HG02938 (cell line): Measurements from ENCODE around the gene SLC19A1.

Source experiments
- ATAC-seq: cut with Tn5 transposase; IDR thresholded peaks from one replicate; pipeline ENCODE4 v1.9.1; 2021; ENCODE audit warnings: mild to moderate bottlenecking, moderate library complexity; ENCODE audit not compliant: unreplicated experiment

SLC19A1 gene

DNA sequence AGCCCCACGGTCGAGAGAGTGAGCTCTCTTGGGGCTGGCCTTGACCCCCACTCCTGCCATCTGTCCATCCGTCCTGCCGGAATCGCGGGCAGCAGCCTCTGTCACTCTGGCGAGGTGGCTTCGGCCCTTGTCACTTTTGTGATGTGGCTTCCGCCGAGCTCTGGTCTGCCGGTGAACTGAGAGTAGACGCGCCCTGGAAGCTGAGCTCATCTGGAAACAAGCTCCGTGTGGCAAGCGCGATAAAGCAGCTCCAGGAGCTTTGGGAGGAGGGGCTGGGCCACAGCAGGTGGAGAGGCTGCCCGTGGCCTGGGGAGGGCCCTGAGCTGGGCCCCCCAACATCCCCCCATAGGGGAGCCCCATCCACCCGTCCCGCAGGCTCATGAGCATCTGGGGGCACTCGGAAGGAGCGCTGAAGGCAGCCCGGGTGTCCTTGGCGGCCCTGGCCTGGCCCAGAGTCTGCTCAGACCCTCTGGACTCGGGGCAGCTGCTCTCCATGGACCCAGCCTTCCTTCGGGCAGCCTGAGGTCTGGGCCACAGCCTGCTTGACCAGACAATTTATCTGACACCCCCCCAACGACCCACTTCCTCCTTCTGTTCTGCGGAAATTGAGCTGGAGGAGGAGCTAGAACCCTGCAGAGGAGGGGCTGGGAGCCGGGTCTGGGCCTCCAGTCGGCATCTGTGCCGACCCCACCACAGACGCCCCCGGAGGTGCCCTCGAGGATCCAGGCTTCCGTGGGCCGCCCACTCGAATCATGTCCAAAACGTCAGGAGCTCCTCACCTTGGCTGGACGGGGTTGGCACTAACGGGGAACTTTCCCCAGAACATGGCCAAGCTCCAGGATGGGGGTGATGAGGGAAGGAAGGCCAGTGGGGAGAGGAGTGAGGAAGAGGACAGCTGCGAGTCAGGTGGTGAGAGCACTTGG is 59.1 kb downstream of the SLC19A1 start:
- no peak for ATAC-seq

DNA sequence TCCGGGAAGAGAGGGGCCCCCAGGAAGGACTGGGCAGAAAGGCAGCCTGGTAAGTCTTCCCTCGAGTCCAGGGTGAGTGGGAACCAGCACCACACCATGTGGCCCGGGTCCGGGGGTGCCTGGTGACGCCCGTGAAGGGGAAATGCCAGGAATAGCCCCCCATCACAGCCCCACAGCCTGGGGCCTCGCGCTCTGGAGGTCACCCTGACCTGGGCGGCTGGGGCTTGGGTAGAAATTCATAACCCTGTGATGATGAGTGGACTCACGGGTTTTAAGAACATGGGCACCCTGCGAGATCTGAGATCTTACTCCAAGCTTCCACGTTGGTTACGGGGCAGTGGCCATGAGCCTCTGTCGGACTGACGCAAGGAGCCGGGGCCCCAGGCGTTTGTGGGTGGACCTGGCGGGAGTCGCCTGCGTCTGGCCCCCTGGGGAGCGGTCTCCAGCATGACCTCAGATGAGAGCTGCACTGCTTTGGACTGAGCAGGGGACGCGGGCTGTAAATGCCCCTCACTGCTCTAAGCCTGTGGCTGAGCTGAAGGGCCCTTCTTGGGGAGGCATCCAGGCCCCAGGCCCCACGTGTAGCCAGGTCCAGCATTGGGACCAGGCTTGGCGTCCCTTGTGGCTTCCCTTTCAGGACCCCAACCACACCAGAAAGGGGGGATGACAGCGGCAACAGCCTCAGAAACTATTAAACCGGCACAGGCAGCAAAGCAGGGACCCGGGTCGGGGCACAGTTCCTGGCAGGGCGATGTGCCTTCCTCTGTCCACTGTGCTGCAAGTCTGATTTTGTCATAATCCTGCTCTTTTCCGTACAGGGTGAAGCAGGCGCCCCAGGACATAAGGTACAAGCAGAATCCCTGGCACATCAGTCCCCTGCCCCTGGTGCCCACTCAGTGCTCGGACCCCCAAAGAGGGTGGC is 60.0 kb downstream of the SLC19A1 start:
- no peak for ATAC-seq

DNA sequence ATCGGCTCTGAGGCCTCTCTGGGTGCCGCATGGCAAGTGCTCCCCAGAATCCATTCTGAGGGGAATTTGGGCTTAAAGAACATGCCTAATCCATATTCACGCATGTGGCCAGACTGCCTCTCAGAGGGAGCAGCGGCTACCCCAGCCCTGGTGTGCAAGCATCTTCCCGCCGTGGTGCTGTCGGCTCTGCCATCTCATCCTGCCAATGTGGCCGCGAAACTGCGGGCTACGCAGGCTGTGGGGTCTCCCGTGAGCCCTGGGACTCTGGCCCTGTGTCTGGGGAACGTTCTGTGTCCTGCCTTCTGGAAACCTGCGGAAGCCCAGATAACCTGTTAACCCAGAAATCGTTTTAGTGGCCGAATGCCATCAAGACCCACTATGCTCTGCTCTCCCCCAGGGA is 60.7 kb downstream of the SLC19A1 start:
- ATAC-seq, result no peak

DNA sequence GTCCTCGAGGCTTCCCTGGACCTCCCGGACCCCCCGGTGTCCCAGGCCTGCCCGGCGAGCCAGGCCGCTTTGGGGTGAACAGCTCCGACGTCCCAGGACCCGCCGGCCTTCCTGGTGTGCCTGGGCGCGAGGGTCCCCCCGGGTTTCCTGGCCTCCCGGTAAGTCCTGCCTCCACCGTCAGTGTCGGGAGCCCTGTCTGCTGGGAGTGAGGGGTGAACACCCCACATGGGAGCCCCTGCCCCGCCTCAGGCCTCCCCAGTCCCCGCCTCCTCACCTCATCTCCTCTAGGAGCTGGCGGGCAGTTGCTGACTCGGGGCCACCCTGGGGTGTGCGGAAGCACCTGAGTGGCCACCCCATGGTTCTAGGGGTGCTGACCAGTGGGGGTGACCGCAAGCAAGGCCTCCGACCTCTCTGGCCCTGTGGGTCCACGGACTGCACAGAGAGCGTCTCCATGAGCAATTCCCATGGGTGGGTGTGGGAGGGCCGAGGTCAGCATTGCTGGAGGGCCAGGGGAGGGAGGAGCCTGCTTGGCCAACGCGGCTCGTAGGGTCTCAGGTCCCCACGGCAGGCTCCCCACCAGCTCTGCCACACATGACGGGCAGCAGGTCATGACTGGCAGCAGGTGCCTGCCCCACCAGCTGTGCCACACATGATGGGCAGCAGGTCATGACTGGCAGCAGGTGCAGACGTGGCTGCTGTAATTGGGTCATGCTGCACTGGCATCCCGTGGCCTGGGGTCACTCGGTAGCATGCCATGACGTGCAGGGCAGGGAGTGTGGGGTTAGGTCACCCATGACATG is 61.3 kb downstream of the SLC19A1 start:
- no peak for ATAC-seq

DNA sequence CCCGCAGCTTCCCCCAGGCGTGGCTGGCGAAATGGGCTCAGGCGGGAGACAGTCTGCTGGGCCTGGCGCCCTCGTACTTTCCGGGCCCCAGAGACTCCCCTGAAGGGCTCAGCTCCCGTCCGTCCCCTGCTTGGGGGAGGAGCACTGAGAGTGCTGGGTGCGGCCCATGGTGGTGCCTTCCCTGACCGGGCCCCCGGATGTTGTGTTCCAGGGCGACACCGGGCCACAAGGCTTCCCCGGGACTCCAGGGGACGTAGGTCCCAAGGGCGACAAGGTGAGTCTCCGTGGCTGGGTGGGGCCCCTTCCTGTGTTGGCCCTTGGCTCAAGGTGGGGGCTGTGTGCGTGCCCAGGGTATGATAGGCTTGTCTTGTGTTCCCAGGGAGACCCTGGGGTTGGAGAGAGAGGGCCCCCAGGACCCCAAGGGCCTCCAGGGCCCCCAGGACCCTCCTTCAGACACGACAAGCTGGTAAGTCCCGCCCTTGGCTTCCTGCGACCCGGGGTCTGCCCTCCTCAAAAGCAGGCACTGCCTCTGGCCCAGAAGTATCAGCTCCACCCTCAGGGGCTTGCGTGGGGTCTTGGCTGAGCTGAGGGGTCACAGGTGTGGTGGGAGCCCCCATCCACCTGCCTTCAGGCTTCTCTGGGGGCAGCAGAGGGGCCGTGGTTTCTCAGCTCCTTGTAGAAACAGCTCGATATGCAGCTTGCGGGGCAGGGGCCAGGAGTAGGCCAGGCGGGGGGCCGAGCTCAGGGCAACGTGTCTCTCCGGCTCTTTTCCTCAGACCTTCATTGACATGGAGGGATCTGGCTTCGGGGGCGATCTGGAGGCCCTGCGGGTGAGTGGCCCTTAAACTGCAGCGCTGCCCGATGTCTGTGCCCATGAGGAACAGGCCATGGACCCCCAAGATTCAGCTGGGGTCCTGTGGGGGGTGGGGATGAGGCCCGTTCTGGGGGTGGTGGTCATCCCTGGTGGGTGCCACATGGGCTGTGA is 62.3 kb downstream of the SLC19A1 start:
- no peak for ATAC-seq

DNA sequence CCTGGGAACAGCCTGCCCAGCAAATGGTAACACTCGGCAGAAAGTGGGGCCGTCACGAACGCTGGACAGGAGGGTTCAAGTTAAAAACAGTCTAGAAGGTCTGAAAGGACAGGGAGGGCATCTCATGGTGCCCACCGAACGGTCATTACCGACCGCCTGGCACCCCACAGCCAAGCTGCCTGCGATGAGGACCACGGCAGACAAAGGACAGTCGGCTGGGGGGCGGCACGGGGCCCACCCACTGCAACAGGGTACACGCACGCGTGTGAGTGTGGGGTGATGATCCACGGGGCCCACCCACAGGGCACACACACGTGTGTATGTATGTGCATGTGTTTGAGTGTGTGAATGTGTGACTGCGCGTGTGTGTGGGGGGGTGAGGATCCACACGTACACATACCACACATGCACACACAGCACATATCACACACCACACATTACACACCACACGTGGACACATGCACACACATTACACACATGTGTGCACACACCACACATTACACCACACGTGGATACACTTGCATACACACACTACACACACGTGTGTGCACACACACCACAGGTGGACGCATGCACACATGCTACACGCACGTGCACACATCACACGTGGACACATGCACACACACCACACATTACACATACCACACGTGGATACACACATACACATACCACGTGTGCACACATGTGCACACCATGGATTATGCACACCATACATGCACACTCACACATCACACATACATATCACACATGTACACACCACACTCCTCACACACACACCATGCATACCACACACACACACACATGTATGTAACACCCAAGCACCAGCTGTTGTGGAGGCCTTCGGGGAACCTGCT is 63.2 kb downstream of the SLC19A1 start:
- no peak for ATAC-seq

DNA sequence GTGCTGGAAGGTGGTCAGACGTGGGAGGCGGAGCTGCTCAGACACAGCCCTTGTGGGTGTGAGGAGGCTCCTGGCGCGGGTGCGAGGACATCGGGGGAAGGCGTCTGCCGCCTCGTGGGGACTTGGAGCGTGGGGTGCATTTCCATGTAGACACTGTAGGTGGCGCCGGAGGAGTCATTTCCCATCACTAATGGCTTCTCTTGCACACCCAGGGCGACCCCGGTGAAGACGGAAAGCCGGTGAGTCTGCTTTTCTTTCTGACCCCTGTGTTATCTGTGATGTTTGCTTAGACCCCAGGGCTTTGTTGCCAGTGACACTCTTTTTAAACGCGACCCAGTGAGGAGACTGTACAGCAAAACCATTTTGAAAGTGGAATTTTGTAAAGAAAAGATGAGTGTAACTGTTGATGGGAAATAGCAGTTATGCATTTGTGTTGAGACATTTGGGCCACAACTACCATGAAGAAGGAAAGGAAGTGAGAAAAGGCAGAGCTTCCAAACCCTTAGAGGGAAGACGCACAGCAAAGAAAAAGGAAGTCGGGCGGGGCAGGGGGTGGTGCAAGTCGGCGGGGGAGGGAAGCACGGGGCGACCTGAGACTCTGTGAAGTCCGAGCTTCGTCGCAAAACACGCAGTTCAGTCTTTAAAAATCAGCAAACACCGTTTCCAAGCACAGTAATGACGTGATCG is 64.0 kb downstream of the SLC19A1 start:
- ATAC-seq, result no peak

DNA sequence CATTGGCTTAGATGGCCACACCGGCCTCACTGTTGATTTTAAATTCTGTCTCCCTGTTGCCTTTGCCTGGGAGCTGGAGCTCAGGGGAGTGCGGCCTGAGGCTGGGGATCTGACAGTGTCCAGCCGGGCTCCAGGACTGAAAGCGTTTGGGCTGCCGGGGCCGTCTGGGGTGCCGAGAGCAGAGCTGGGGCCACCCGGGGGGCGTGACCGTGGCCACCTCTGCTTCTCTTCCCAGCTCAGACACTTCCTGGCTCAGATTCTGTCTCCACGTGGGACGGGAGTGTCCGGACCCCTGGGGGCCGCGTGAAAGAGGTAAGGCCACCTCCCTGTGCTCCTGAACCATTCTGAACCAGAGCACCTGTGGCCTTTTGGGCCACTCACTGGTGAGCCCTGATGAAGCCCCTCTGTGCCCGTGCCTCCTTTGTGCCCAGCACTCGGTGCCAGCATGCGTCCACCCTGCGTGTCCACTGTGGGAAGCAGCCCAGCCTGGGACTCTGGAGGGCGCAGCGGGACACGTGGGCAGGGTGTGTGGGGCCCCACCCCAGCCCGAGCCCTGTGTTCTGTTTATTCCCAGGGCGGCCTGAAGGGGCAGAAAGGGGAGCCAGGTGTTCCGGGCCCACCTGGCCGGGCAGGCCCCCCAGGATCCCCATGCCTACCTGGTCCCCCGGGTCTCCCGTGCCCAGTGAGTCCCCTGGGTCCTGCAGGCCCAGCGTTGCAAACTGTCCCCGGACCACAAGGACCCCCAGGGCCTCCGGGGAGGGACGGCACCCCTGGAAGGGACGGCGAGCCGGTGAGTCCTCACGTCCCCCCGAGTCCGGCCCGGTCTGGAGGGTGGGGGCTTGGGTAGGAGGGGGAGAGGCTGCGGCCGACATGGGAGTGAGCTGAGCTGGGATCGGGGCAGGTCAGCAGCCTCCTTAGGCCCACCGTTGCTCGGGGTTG is 64.8 kb downstream of the SLC19A1 start:
- no peak for ATAC-seq

DNA sequence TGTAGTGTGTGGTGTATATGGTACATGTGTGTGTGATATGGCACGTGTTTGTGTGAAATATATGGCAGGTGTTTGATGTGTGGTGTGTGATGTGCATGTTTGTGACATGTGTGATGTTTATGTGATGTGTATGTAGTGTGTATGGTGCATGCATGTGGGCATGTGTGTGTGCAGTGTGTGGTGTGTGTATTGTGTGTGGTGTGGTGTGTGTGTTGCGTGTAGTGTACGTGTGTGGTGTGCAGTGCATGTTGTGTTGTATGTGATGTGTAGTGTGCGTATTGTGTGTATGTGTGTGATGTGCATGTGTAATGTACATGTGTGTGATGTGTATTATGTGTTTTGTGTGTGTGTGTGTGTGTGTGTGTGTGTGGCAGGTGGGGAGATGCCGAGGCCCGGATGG is 65.7 kb downstream of the SLC19A1 start:
- ATAC-seq, result no peak

DNA sequence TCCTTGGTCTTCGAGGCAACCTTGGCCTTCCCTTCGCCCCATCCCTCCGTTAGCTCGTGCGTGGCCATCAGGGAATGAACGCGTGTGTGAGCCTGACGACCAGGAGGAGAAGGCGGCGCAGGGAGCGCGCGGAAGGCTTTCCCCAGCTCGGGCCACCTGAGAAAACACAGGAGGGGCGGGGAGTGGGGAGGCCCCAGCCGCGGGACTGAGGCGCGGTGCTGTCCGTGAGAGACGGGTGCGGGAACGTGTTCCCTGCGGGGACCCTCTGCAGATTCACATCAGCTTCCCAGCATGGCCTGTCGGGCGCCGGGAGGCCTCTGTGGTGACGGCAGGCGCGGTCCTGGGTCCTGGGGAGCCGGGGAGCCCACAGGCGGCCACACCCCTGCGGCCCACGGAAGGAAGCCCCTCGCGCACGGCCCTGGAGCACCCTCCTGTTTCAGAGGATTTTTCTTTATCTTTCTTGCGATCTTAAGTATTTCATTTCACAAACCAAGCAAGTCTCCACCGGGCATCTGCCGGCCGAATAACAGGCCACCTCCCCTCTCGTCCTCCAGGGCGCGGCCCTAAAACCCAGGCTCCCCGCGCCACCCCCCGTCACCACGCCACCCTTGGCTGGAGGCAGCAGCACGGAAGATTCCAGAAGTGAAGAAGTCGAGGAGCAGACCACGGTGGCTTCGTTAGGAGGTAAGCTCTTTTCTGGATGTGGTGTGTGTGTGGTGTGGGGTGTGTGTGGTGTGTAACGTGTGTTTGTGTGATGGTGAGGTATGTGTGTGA is 66.3 kb downstream of the SLC19A1 start:
- ATAC-seq, result no peak

DNA sequence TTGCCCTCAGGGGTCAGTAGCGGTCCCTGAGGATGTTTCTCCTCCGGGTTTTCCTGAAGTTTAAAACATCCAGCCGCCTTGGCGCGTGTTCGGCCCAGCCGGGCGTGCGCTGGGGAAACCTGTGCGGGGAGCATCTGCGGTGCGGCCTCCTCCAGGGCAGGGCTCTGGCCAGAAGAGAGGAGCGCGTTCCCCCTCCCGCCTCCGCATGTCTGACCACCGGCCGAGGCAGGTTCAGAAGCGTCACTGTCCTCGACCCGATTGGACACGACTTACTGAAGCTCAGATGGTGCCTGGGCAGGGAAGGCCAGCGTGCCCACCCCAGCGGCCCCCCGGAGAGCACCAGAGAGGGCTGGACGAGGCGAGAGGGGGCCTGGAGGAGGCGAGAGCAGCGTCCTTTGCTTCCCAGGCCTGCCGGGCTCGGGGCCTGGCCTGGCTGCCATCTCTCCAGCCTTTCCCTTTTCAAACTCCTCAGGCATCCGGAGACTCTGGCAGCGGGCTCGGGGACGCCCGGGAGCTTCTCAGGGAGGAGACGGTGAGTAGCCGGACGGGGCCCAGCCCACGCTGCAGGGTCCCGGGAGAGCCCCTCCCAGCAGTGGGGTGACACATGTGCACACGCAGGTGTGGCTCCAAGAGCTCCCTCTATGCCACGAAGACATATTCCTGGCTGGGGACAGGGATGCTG is 67.1 kb downstream of the SLC19A1 start:
- ATAC-seq, result no peak

DNA sequence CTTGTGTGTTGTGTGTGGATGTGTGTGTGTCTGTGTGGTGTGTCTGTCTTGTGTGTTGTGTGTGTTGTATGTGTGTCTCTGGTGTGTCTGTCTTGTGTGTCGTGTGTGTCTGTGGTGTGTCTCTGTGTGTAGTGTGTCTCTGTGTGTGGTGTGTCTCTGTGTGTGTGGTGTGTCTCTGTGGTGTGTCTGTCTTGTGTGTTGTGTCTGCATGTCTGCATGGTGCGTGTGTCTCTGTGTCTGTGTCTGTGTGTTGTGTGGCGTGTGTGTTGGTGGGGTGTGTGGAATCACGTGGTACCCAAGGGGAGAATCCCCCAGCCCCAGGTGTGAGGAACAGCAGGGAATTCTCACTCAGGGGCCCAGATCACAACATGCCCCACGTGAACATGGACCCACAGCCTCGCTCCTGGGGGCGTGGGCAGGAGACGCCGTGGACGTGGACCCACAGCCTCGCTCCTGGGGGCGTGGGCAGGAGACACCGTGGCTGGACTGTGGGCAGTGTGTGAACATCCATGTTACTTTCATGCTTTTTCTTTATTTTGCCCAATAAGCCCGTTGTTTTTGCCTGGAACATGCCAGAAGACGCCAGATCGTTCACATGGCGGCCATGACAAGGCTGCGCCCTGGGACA is 67.8 kb downstream of the SLC19A1 start:
- no peak for ATAC-seq

DNA sequence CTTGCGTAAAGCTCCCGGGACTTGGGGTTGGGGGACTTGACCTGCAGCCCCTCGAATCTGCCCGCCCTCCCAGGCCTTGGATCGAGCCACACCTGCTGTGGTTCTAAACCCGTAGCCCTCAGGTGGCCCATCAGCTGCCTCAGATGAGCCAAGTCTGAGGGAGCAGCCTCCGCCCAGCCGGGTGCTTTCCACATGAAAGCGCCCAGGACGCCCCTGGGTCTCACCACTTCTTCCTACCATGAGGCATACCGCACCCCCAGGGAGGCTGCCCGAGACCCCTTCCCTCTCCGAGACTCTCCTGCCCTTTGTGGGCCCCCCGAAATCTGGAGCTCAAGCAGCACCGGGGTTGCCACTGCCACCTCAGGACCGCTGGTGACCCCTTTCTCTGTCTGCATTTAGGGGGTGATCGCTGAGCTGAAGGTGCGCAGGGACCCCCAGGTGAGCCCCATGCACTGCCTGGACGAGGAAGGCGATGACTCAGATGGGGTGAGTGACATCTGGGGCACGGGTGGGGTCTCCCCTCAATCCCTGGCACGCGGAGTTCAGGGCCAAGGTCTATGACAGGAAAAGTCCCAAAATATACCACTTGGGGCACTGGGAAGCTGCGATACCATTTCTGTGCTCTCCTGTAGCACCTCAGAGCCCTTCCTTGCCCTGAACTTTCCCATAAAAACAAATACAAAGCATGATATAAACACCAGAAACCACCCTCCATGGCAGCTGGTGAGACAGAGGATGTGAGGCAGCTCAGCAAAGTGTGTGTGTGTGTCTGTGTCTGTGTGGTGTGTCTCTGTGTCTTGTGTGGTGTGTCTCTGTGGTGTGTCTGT is 68.5 kb downstream of the SLC19A1 start:
- ATAC-seq, result no peak
